K562 (cell line): ENCODE measurements around the gene TRAPPC5. TPM values are rescaled to one million over a fixed set of nuclear protein-coding genes. Genes with fewer than 3 reads are reported as not detected.

Experiments used
- E2F3 ChIP-seq: fragments of 250-450 bp; sonication (Bioruptor Pico); IDR thresholded peaks from 2 replicates; pipeline ENCODE4 v1.4.0; 2020; ENCODE audit warnings: mild to moderate bottlenecking
- EP400 ChIP-seq: fragments of 450-650 bp; IDR thresholded peaks from 2 replicates; pipeline ENCODE4 v1.6.1; 2017; ENCODE audit warnings: antibody characterized with exemption, mild to moderate bottlenecking, moderate library complexity
- HNRNPL ChIP-seq: fragments of 200-400 bp; formaldehyde crosslinking; IDR thresholded peaks from 2 replicates; pipeline ENCODE4 v1.6.1; 2017; ENCODE audit warnings: low read depth, mild to moderate bottlenecking, low read length
- KAT7 ChIP-seq: sonication (generic); formaldehyde crosslinking; IDR thresholded peaks from 2 replicates; pipeline ENCODE4 v1.8.0; 2022; ENCODE audit warnings: missing genetic modification reagents, mild to moderate bottlenecking, borderline replicate concordance
- KHSRP ChIP-seq: fragments of 450-650 bp; IDR thresholded peaks from 2 replicates; pipeline ENCODE4 v1.6.1; 2017
- MTA1 ChIP-seq: fragments of 450-650 bp; IDR thresholded peaks from 2 replicates; pipeline ENCODE4 v1.6.1; 2017; ENCODE audit warnings: borderline replicate concordance
- MYC ChIP-seq, 2 experiments: fragments of 250-450 bp in 1 of 2; sonication (Bioruptor Pico) in 1 of 2; IDR thresholded peaks; 2 replicates each; pipeline versions ENCODE4 v1.5.1 to v1.6.1; 2012 to 2021; ENCODE audit warnings: low read depth in 2 of 2, borderline replicate concordance in 1 of 2, improper control_type of control experiment in 1 of 2, low read length in 1 of 2, mild to moderate bottlenecking in 1 of 2, moderate library complexity in 1 of 2
- NFXL1 ChIP-seq: fragments of 450-650 bp; formaldehyde crosslinking; IDR thresholded peaks from 2 replicates; pipeline ENCODE4 v1.4.0; 2021; ENCODE audit warnings: mild to moderate bottlenecking
- SRSF9 ChIP-seq: fragments of 200-400 bp; formaldehyde crosslinking; IDR thresholded peaks from 2 replicates; pipeline ENCODE4 v1.6.1; 2017; ENCODE audit warnings: low read depth, low read length, borderline replicate concordance
- ZNF217 ChIP-seq: sonication (generic); formaldehyde crosslinking; IDR thresholded peaks from 2 replicates; pipeline ENCODE4 v1.8.0; 2022; ENCODE audit warnings: mild to moderate bottlenecking, missing genetic modification reagents
- polyA plus RNA-seq, 8 experiments: library from polyadenylated mRNA; depleted of rRNA in 4 of 8; stranded (reverse) in 5 of 8; unstranded in 3 of 8; fragments of >200 nt; fragmentation: Nextera tagmentation in 2 of 8; fragmentation: Illumina TruSeq in 1 of 8; extraction: Ambion mirVana in 2 of 8; extraction: Trizol in 1 of 8; gene quantifications; 2 replicates each; pipeline versions ENCODE4 v1.2.1 to v1.2.3, GENCODE V29; 2011 to 2014; ENCODE audit warnings: inconsistent platforms in 1 of 8, missing spikeins in 1 of 8
- total RNA-seq, 7 experiments: library from RNA; depleted of rRNA in 6 of 7; stranded (reverse); fragments of >200 nt in 6 of 7; fragmentation: Illumina TruSeq in 2 of 7; extraction: Trizol in 2 of 7; gene quantifications; 2 replicates each; pipeline versions ENCODE4 v1.2.1 to v1.2.3, GENCODE V29; 2011 to 2021; ENCODE audit warnings: low replicate concordance in 1 of 7
- TF ChIP-seq, protein P1 (sequence below): fragments of 450-650 bp; IDR thresholded peaks from 2 replicates; pipeline ENCODE4 v1.6.1; 2016; ENCODE audit warnings: mild to moderate bottlenecking, moderate library complexity
- TF ChIP-seq, protein P2 (sequence below): fragments of 250-450 bp; sonication (Bioruptor Pico); IDR thresholded peaks from 2 replicates; pipeline ENCODE4 v1.8.0; 2021; ENCODE audit warnings: moderate library complexity, mild to moderate bottlenecking, inconsistent platforms
- TF ChIP-seq, protein P3 (sequence below): sonication (generic); formaldehyde crosslinking; IDR thresholded peaks from 2 replicates; pipeline ENCODE4 v1.8.0; 2023; ENCODE audit warnings: mild to moderate bottlenecking, missing genetic modification reagents

TRAPPC5 gene
- total and polyA plus RNA-seq, 9 of the 15 experiments (the other 6 are each of a cell fraction or from before 2014, with no cell fraction given), result 2.0 to 76.9 (median 29.3) TPM

- TF ChIP-seq, protein P1, sequence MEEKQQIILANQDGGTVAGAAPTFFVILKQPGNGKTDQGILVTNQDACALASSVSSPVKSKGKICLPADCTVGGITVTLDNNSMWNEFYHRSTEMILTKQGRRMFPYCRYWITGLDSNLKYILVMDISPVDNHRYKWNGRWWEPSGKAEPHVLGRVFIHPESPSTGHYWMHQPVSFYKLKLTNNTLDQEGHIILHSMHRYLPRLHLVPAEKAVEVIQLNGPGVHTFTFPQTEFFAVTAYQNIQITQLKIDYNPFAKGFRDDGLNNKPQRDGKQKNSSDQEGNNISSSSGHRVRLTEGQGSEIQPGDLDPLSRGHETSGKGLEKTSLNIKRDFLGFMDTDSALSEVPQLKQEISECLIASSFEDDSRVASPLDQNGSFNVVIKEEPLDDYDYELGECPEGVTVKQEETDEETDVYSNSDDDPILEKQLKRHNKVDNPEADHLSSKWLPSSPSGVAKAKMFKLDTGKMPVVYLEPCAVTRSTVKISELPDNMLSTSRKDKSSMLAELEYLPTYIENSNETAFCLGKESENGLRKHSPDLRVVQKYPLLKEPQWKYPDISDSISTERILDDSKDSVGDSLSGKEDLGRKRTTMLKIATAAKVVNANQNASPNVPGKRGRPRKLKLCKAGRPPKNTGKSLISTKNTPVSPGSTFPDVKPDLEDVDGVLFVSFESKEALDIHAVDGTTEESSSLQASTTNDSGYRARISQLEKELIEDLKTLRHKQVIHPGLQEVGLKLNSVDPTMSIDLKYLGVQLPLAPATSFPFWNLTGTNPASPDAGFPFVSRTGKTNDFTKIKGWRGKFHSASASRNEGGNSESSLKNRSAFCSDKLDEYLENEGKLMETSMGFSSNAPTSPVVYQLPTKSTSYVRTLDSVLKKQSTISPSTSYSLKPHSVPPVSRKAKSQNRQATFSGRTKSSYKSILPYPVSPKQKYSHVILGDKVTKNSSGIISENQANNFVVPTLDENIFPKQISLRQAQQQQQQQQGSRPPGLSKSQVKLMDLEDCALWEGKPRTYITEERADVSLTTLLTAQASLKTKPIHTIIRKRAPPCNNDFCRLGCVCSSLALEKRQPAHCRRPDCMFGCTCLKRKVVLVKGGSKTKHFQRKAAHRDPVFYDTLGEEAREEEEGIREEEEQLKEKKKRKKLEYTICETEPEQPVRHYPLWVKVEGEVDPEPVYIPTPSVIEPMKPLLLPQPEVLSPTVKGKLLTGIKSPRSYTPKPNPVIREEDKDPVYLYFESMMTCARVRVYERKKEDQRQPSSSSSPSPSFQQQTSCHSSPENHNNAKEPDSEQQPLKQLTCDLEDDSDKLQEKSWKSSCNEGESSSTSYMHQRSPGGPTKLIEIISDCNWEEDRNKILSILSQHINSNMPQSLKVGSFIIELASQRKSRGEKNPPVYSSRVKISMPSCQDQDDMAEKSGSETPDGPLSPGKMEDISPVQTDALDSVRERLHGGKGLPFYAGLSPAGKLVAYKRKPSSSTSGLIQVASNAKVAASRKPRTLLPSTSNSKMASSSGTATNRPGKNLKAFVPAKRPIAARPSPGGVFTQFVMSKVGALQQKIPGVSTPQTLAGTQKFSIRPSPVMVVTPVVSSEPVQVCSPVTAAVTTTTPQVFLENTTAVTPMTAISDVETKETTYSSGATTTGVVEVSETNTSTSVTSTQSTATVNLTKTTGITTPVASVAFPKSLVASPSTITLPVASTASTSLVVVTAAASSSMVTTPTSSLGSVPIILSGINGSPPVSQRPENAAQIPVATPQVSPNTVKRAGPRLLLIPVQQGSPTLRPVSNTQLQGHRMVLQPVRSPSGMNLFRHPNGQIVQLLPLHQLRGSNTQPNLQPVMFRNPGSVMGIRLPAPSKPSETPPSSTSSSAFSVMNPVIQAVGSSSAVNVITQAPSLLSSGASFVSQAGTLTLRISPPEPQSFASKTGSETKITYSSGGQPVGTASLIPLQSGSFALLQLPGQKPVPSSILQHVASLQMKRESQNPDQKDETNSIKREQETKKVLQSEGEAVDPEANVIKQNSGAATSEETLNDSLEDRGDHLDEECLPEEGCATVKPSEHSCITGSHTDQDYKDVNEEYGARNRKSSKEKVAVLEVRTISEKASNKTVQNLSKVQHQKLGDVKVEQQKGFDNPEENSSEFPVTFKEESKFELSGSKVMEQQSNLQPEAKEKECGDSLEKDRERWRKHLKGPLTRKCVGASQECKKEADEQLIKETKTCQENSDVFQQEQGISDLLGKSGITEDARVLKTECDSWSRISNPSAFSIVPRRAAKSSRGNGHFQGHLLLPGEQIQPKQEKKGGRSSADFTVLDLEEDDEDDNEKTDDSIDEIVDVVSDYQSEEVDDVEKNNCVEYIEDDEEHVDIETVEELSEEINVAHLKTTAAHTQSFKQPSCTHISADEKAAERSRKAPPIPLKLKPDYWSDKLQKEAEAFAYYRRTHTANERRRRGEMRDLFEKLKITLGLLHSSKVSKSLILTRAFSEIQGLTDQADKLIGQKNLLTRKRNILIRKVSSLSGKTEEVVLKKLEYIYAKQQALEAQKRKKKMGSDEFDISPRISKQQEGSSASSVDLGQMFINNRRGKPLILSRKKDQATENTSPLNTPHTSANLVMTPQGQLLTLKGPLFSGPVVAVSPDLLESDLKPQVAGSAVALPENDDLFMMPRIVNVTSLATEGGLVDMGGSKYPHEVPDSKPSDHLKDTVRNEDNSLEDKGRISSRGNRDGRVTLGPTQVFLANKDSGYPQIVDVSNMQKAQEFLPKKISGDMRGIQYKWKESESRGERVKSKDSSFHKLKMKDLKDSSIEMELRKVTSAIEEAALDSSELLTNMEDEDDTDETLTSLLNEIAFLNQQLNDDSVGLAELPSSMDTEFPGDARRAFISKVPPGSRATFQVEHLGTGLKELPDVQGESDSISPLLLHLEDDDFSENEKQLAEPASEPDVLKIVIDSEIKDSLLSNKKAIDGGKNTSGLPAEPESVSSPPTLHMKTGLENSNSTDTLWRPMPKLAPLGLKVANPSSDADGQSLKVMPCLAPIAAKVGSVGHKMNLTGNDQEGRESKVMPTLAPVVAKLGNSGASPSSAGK, result peak; percentile 95
- TF ChIP-seq ZNF217 (CRISPR knock-in tag), result no peak
- TF ChIP-seq HNRNPL, result no peak
- no peak for TF ChIP-seq KHSRP
- peak; percentile 42; the same call in 1 of the 2 replicates for TF ChIP-seq EP400
- TF ChIP-seq MYC (IDR thresholded peaks at IDR 0.05; ENCODE audit: low read depth, low read length), result no peak
- TF ChIP-seq MYC (CRISPR knock-in tag; IDR thresholded peaks at IDR 0.05; ENCODE audit: borderline replicate concordance, low read depth), result no peak
- no peak for TF ChIP-seq E2F3 (CRISPR knock-in tag)
- no peak for TF ChIP-seq NFXL1
- no peak for TF ChIP-seq SRSF9
- TF ChIP-seq MTA1, result peak; percentile 16; the same call in 1 of the 2 replicates
- TF ChIP-seq KAT7, result no peak
- TF ChIP-seq, protein P2, sequence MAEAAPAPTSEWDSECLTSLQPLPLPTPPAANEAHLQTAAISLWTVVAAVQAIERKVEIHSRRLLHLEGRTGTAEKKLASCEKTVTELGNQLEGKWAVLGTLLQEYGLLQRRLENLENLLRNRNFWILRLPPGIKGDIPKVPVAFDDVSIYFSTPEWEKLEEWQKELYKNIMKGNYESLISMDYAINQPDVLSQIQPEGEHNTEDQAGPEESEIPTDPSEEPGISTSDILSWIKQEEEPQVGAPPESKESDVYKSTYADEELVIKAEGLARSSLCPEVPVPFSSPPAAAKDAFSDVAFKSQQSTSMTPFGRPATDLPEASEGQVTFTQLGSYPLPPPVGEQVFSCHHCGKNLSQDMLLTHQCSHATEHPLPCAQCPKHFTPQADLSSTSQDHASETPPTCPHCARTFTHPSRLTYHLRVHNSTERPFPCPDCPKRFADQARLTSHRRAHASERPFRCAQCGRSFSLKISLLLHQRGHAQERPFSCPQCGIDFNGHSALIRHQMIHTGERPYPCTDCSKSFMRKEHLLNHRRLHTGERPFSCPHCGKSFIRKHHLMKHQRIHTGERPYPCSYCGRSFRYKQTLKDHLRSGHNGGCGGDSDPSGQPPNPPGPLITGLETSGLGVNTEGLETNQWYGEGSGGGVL (CRISPR knock-in tag), result no peak
- TF ChIP-seq, protein P3, sequence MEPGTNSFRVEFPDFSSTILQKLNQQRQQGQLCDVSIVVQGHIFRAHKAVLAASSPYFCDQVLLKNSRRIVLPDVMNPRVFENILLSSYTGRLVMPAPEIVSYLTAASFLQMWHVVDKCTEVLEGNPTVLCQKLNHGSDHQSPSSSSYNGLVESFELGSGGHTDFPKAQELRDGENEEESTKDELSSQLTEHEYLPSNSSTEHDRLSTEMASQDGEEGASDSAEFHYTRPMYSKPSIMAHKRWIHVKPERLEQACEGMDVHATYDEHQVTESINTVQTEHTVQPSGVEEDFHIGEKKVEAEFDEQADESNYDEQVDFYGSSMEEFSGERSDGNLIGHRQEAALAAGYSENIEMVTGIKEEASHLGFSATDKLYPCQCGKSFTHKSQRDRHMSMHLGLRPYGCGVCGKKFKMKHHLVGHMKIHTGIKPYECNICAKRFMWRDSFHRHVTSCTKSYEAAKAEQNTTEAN, result no peak
These were observed 28.5 kb upstream of the TRAPPC5 start (continued) for GRCh38 chr19:7652061-7652641.
